Measurements from ENCODE around the gene SOD1. TPM values are rescaled to one million over a fixed set of nuclear protein-coding genes. Genes with fewer than 3 reads are reported as not detected.

The SOD1 gene
- total and polyA plus RNA-seq, 2 experiments from 2014 or later: 195 to 260 TPM

DNA sequence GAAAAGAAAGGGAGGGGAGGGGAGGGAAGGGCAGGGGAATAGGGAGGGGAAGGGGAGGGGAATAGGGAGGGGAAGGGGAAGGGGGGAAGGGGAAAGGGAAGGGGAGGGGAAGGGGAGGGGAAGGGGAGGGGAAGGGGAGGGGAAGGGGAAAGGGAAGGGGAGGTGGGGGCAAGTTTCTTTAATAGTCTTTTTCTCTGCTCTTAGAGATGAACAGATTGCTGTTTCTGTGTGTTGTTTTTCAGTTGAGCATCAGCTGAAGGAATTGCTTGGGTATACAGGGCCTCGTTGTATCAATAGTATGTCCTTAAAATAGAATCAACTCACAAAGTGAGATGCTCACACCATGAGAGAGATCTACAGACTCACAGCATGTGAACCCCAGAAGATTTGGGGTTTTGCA, 44.8 kb upstream of the SOD1 start:
- no peaks in the 10 kb centered on the region for H3K27me3 ChIP-seq

DNA sequence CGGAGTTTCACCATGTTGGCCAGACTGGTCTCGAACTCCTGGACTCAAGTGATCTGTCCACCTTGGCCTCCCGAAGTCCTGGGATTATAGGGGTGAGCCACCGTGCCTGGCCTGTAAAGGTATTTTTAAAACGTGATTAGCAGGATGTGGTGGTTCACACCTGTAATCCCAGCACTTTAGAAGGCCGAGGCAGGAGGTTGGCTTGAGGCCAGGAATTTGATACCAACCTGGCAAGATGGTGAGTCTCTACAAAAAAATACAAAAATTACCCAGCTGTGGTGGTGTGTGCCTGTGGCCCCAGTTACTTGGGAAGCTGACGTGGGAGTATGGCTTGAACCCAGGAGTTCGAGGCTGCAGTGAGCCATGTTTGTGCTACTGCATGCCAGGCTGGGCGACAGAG, 43.3 kb upstream of the SOD1 start:
- no peaks in the 10 kb centered on the region for H3K9me3 ChIP-seq (ENCODE audit: low read depth)
- H3K79me2 ChIP-seq: no peaks in the 10 kb centered on the region
- H3K27ac ChIP-seq: no peak overlapping the region
- TF ChIP-seq, protein P1, sequence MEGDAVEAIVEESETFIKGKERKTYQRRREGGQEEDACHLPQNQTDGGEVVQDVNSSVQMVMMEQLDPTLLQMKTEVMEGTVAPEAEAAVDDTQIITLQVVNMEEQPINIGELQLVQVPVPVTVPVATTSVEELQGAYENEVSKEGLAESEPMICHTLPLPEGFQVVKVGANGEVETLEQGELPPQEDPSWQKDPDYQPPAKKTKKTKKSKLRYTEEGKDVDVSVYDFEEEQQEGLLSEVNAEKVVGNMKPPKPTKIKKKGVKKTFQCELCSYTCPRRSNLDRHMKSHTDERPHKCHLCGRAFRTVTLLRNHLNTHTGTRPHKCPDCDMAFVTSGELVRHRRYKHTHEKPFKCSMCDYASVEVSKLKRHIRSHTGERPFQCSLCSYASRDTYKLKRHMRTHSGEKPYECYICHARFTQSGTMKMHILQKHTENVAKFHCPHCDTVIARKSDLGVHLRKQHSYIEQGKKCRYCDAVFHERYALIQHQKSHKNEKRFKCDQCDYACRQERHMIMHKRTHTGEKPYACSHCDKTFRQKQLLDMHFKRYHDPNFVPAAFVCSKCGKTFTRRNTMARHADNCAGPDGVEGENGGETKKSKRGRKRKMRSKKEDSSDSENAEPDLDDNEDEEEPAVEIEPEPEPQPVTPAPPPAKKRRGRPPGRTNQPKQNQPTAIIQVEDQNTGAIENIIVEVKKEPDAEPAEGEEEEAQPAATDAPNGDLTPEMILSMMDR (IDR thresholded peaks at IDR 0.05; ENCODE audit: poor library complexity): no peak
- TF ChIP-seq EZH2 (IDR thresholded peaks at IDR 0.05; ENCODE audit: borderline replicate concordance) (no peak), EZH2phosphoT487 (IDR thresholded peaks at IDR 0.05; ENCODE audit: low read depth, severe bottlenecking, unreplicated experiment) (no peak)
- H3K27me3 ChIP-seq: no peaks in the 10 kb centered on the region
- DNase-seq (ENCODE audit: low spot score): no peak
- H3K4me1 ChIP-seq (ENCODE audit: insufficient read depth): no peaks in the 10 kb centered on the region
- no peaks in the 10 kb centered on the region for H4K20me1 ChIP-seq (ENCODE audit: insufficient read depth, poor library complexity, severe bottlenecking)
- no peak overlapping the region for H3K4me3 ChIP-seq
- H3K36me3 ChIP-seq (replicated peaks; ENCODE audit: insufficient read depth, low read depth): no peaks in the 10 kb centered on the region
- no peak overlapping the region for H2AFZ ChIP-seq
- H3K9me2 ChIP-seq (replicated peaks; ENCODE audit: insufficient read depth): no peaks in the 10 kb centered on the region
- no peak overlapping the region for H3K4me2 ChIP-seq
- 87% methylated on average over 9 of the region's 9 CpGs for WGBS (ENCODE audit: low lambda C conversion rate, missing lambda C conversion rate)

More for the DNA sequence above, 44.8 kb upstream of the SOD1 start:
- no peak for DNase-seq (ENCODE audit: low spot score)
- no peak overlapping the region for H2AFZ ChIP-seq
- WGBS (ENCODE audit: low lambda C conversion rate, missing lambda C conversion rate): 94% methylated on average over 1 of the region's 1 CpG
- no peak overlapping the region for H3K4me3 ChIP-seq
- no peaks in the 10 kb centered on the region for H3K9me3 ChIP-seq (ENCODE audit: low read depth)
- no peaks in the 10 kb centered on the region for H3K36me3 ChIP-seq (replicated peaks; ENCODE audit: insufficient read depth, low read depth)
- no peaks in the 10 kb centered on the region for H3K9me2 ChIP-seq (replicated peaks; ENCODE audit: insufficient read depth)
- no peak overlapping the region for H3K4me2 ChIP-seq
- TF ChIP-seq EZH2 (IDR thresholded peaks at IDR 0.05; ENCODE audit: borderline replicate concordance): no peak
- TF ChIP-seq, protein P1 (IDR thresholded peaks at IDR 0.05; ENCODE audit: poor library complexity): no peak
- TF ChIP-seq EZH2phosphoT487 (IDR thresholded peaks at IDR 0.05; ENCODE audit: low read depth, severe bottlenecking, unreplicated experiment): no peak
- H4K20me1 ChIP-seq (ENCODE audit: insufficient read depth, poor library complexity, severe bottlenecking): no peaks in the 10 kb centered on the region
- no peaks in the 10 kb centered on the region for H3K4me1 ChIP-seq (ENCODE audit: insufficient read depth)
- H3K27ac ChIP-seq: no peak overlapping the region
- no peaks in the 10 kb centered on the region for H3K79me2 ChIP-seq

DNA sequence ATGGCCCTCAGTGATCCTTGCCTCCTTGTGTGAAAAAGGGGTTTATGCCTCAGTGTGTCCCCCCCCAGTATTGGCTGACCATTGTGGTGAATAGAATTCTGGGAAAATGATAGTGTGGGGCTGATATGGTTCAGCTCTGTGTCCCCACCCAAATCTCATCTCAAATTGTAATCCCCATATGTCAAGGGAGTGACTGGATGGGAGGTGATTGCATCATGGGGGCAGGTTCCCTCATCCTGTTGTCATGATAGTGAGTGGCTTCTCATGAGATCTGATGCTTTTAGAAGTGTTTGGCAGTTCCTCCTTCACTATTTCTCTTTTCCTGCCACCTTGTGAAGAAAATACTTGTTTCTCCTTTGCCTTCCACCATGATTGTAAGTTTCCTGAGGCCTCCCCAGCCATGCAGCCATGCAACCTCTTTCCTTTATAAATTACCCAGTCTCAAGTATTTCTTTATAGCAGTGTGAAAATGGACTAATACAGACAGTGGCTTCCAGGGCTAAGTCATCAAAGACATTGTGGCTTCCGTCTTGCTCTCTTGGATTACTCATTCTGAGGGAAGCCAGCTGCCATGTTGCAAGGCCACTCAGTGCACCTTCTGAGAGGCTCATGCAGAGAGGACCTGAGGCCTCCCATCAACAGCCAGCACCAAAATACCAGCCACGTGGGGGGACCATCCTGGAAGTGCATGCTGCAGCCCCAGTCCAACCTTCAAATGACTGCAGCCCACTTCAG, 40.6 kb upstream of the SOD1 start:
- Histone ChIP-seq H3K4me3 (no peak overlapping the region), H3K4me1 (ENCODE audit: insufficient read depth) (no peaks in the 10 kb centered on the region), H3K27me3 (no peaks in the 10 kb centered on the region), H4K20me1 (ENCODE audit: insufficient read depth, poor library complexity, severe bottlenecking) (no peaks in the 10 kb centered on the region), H3K27ac (no peak overlapping the region), H3K4me2 (no peak overlapping the region), H3K36me3 (replicated peaks; ENCODE audit: insufficient read depth, low read depth) (no peaks in the 10 kb centered on the region), H2AFZ (no peak overlapping the region), H3K9me2 (replicated peaks; ENCODE audit: insufficient read depth) (no peaks in the 10 kb centered on the region), H3K79me2 (no peaks in the 10 kb centered on the region), H3K9me3 (ENCODE audit: low read depth) (no peaks in the 10 kb centered on the region)
- TF ChIP-seq, protein P1 (IDR thresholded peaks at IDR 0.05; ENCODE audit: poor library complexity): no peak
- TF ChIP-seq EZH2phosphoT487 (IDR thresholded peaks at IDR 0.05; ENCODE audit: low read depth, severe bottlenecking, unreplicated experiment): no peak
- WGBS (ENCODE audit: low lambda C conversion rate, missing lambda C conversion rate): 65% methylated on average over 2 of the region's 2 CpGs
- DNase-seq (ENCODE audit: low spot score): no peak
